Fibroblast of the aortic adventitia (primary cell): ENCODE measurements around the gene RIMBP2. TPM values are rescaled to one million over a fixed set of nuclear protein-coding genes. Genes with fewer than 3 reads are reported as not detected.

Source experiments
- DNase-seq: peaks from one replicate; pipeline ENCODE4 v3.0.0-alpha.2; 2010; ENCODE audit warnings: low read depth
- H3K4me3 ChIP-seq: 2 replicates; pipeline ENCODE4 v1.5.1; 2011; ENCODE audit warnings: low read depth, mild to moderate bottlenecking, control low read depth, low read length, moderate library complexity
- total RNA-seq: library from RNA; depleted of rRNA; stranded (reverse); fragments of >200 nt; gene quantifications from 2 replicates; pipeline ENCODE4 v1.2.3, GENCODE V29; 2012; ENCODE audit warnings: low replicate concordance
- TF ChIP-seq, protein P1 (sequence below): IDR thresholded peaks from 2 replicates; pipeline ENCODE4 v1.5.1; 2011; ENCODE audit warnings: mild to moderate bottlenecking, low read length, control low read depth, inconsistent platforms; ENCODE audit not compliant: insufficient read depth

RIMBP2 gene
- total RNA-seq, 1 donor, result not detected

DNA sequence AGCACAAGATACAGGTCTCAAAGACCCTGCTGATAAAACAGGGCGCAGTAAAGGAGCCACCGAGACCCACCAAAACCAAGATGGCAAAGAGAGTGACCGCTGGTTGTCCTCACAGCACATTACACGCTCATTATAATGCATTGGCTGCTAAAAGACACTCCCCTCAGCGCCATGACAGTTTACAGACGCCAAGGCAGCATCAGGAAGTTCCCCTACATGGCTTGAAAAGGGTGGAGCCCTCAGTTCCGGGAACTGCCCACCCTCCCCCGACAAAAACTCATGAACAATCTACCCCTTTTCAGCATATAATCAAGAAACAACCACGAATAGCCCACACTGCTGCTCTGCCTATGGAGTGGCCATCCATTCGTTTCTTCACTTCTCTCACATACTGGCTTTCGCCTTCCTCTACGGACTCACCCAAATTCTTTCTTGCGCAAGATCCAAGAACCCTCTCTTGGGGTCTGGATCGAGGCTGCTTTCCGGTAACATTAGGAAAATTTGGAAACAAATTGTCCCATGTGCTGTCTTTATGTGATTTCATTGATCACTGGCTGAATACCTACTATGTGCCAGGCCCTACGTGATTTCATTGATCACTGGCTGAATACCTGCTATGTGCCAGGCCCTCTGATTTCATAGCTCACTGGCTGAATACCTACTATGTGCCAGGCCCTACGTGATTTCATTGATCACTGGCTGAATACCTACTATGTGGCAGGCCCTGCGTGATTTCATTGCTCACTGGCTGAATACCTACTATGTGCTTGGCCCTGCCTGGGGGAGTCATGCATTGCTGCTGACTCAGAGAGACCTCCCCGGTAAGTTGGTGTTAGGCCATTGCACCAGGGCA lies 252.1 kb downstream of the RIMBP2 start:
- TF ChIP-seq, protein P1, sequence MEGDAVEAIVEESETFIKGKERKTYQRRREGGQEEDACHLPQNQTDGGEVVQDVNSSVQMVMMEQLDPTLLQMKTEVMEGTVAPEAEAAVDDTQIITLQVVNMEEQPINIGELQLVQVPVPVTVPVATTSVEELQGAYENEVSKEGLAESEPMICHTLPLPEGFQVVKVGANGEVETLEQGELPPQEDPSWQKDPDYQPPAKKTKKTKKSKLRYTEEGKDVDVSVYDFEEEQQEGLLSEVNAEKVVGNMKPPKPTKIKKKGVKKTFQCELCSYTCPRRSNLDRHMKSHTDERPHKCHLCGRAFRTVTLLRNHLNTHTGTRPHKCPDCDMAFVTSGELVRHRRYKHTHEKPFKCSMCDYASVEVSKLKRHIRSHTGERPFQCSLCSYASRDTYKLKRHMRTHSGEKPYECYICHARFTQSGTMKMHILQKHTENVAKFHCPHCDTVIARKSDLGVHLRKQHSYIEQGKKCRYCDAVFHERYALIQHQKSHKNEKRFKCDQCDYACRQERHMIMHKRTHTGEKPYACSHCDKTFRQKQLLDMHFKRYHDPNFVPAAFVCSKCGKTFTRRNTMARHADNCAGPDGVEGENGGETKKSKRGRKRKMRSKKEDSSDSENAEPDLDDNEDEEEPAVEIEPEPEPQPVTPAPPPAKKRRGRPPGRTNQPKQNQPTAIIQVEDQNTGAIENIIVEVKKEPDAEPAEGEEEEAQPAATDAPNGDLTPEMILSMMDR, result no peak
- no peak overlapping the region for H3K4me3 ChIP-seq
- DNase-seq, result no peak

DNA sequence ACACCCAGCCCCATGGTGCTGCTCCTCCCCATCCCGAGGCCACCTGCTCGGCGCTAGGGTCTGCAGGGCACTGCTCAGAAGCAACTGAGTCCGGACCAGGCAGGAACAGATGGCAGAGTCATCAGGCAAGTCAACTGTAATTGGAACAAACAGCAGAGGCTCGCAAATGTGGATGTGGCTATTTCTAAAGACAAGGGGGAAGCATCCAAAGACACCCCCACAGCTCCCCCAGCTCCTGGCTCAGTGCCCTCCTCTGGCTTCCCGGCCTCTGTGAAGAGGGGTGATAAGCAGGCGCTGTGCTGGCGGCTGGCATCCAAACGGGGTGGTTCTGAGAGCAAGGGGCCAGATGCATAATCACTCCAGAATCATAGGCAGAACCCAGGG lies 252.8 kb downstream of the RIMBP2 start:
- no peak overlapping the region for H3K4me3 ChIP-seq
- TF ChIP-seq, protein P1, result no peak
- no peak for DNase-seq

DNA sequence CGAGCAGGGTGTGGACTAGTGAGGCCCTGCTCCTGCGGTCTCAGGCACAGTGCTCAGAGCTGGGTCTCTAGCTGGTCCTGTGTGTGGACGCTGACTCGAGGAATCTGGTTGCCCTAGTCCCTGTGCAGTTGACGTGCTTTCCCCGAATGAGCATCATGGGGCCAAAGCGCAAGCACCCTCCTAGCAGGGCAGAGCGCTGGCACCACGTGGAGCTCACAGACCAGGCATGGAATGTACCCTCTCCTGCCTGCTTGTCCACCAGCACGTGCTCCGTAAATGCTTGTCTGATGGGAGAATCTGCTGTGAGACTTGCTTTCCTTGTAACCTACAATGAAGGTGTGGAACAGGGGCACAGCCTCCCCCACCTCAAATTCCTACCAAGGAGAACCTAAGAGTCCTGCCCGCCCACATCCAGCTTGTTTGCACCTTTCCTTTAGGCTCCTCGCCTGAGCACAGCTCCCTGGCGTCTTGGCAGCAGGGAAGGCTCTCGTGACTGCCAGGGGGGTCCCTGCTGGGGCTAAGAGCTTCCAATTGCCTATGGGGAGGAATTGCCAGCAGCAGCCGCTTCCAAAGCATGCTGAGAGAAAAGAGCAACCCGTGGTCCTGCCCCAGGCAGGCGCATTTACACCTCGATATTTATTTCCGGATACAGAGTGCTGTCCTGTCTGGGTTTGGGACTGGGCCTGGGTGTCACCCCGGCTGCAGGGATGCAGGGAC lies 253.4 kb downstream of the RIMBP2 start:
- TF ChIP-seq, protein P1, result no peak
- no peak for DNase-seq
- H3K4me3 ChIP-seq, result no peak overlapping the region

DNA sequence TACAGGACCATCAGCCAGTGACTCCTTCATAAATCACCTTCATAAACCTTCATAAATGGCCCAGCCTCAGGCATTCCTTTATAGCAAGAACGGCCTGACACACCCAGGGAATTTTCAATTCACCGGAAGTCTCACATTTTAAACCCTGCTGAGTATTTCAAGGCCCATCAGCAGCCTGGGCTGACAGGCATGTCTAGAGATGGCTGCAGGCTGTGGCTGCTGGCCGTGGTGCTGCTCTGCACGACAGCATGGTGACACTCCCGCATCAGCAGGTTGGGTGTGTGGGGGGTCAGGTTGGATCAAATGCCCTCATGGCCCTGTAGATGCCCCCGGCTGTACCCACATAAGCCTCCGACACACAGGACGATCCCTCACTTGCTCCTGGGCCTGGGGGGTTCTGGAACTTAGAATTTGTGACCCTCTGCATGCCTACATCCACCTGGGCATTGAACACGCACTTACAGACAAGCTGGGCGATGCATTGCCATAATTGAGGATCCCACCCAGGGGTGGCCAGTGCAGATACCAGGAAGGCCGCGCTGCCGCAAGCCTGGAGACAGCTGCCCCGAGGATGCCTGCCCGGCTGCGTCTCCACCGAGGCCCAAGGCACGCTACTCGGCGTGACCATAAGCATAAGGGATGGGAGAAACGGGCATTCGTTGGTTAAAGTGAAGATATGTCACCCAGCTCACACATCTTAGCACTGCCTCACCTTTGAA lies 254.1 kb downstream of the RIMBP2 start:
- no peak overlapping the region for H3K4me3 ChIP-seq
- TF ChIP-seq, protein P1, result no peak
- no peak for DNase-seq

DNA sequence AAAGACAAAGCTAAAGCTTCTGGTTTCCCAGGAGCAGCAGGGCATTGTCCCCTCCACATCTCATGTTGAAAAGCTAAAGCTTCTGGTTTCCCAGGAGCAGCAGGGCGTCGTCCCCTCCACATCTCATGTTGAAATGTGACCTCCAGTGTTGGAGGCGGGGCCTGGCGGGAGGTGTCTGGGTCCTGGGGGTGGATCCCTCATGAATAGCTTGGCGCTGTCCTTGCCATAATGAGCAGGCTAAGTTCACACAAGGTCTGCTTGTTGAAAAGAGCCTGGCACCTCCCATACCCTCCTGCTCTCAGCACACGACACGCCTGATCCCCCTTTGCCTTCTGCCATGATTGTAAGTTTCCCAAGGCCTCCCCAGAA lies 254.7 kb downstream of the RIMBP2 start:
- DNase-seq, result no peak
- TF ChIP-seq, protein P1, result no peak
- H3K4me3 ChIP-seq, result no peak overlapping the region

DNA sequence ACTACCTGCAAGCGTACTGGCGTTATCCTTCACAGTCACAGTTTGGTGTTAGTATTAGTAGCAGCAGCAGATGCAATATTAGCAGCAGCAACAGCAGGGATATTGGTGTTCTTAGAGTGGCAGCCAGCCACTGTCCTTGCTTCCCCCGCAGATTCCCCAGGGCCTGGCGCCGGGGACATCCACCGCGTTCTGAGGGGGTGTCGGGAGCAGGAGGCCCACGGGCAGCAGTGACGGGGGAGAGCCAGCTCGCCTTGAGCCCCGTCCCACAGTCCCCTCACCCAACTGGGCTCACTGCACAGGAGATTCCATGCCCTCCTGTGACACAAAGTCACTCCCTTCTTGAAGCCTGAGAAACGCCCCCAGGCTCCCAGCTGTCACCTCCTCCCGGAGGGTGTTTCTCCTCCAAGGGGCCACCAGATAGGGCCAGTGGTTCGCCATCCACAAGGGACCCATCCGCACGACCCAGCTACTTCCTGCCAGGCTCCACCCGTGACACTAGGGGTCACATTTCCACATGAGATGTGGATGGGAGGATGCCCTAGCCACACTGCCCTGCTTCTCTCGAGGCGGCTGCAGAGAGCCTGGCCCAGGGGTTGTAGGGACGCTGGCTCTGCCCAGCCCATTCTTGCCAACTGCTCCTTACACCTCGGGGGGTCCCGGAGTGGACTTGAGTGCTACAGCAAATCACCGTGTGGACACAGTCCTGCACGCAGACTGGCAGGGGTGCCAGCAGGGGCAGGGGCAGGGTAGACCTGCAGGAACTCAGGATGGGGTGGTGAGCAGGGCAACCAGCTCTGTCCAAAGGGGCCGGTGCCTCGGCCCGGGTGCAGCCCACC lies 255.3 kb downstream of the RIMBP2 start:
- TF ChIP-seq, protein P1, result no peak
- DNase-seq, result no peak
- no peak overlapping the region for H3K4me3 ChIP-seq
